K562 (cell line): ENCODE results near the gene FAM174C. TPM values are rescaled to one million over a fixed set of nuclear protein-coding genes. Genes with fewer than 3 reads are reported as not detected.

Source experiments
- BCOR ChIP-seq: fragments of 450-650 bp; IDR thresholded peaks from 2 replicates; pipeline ENCODE4 v1.6.1; 2016
- CTCF ChIP-seq, 3 experiments: IDR thresholded peaks in 2 of 3; conservative IDR thresholded peaks in 1 of 3; 2 replicates each; pipeline ENCODE4 v1.5.1; 2011 to 2012; ENCODE audit warnings: low read length in 3 of 3, mild to moderate bottlenecking in 3 of 3, control low read depth in 2 of 3, improper control_type of control experiment in 1 of 3, inconsistent platforms in 1 of 3, low read depth in 1 of 3, mixed read lengths in 1 of 3, moderate library complexity in 1 of 3; ENCODE audit not compliant: insufficient read depth in 2 of 3
- CXXC5 ChIP-seq: fragments of 250-450 bp; sonication (Bioruptor Pico); IDR thresholded peaks from 2 replicates; pipeline ENCODE4 v1.8.0; 2022; ENCODE audit warnings: inconsistent platforms, mild to moderate bottlenecking, moderate library complexity
- FOSL1 ChIP-seq: fragments of 200-800 bp; sonication (Bioruptor generic); conservative IDR thresholded peaks from 2 replicates; pipeline ENCODE4 v1.6.1; 2016; ENCODE audit warnings: missing genetic modification characterization, missing compliant biosample characterization
- GATAD2A ChIP-seq: fragments of 450-650 bp; IDR thresholded peaks from 2 replicates; pipeline ENCODE4 v1.6.1; 2017
- HNRNPL ChIP-seq: fragments of 200-400 bp; formaldehyde crosslinking; IDR thresholded peaks from 2 replicates; pipeline ENCODE4 v1.6.1; 2017; ENCODE audit warnings: low read depth, mild to moderate bottlenecking, low read length
- NFRKB ChIP-seq: fragments of 450-650 bp; IDR thresholded peaks from 2 replicates; pipeline ENCODE4 v1.6.1; 2016; ENCODE audit warnings: low read depth
- NONO ChIP-seq, 2 experiments: fragments of 200-400 bp in 1 of 2; fragments of 450-650 bp in 1 of 2; formaldehyde crosslinking in 1 of 2; IDR thresholded peaks; 2 replicates each; pipeline ENCODE4 v1.6.1; 2017; ENCODE audit warnings: low read depth in 2 of 2, mild to moderate bottlenecking in 2 of 2, moderate library complexity in 2 of 2, low read length in 1 of 2
- RB1 ChIP-seq: fragments of 450-650 bp; IDR thresholded peaks from 2 replicates; pipeline ENCODE4 v1.6.1; 2017; ENCODE audit warnings: low read depth, mild to moderate bottlenecking
- STAG1 ChIP-seq: sonication (generic); formaldehyde crosslinking; IDR thresholded peaks from 2 replicates; pipeline ENCODE4 v1.5.0; 2020; ENCODE audit warnings: missing genetic modification reagents, borderline replicate concordance
- ZFP91 ChIP-seq: sonication (generic); formaldehyde crosslinking; IDR thresholded peaks from 2 replicates; pipeline ENCODE4 v1.8.0; 2022; ENCODE audit warnings: mild to moderate bottlenecking, missing genetic modification reagents
- ZFX ChIP-seq: sonication (generic); formaldehyde crosslinking; IDR thresholded peaks from 2 replicates; pipeline ENCODE4 v1.8.0; 2022; ENCODE audit warnings: mild to moderate bottlenecking, missing genetic modification reagents, moderate library complexity
- polyA plus RNA-seq, 8 experiments: library from polyadenylated mRNA; depleted of rRNA in 4 of 8; stranded (reverse) in 5 of 8; unstranded in 3 of 8; fragments of >200 nt; fragmentation: Nextera tagmentation in 2 of 8; fragmentation: Illumina TruSeq in 1 of 8; extraction: Ambion mirVana in 2 of 8; extraction: Trizol in 1 of 8; gene quantifications; 2 replicates each; pipeline versions ENCODE4 v1.2.1 to v1.2.3, GENCODE V29; 2011 to 2014; ENCODE audit warnings: inconsistent platforms in 1 of 8, missing spikeins in 1 of 8
- total RNA-seq, 7 experiments: library from RNA; depleted of rRNA in 6 of 7; stranded (reverse); fragments of >200 nt in 6 of 7; fragmentation: Illumina TruSeq in 2 of 7; extraction: Trizol in 2 of 7; gene quantifications; 2 replicates each; pipeline versions ENCODE4 v1.2.1 to v1.2.3, GENCODE V29; 2011 to 2021; ENCODE audit warnings: low replicate concordance in 1 of 7

Gene FAM174C
- total and polyA plus RNA-seq, 9 of the 15 experiments (the other 6 are each of a cell fraction or from before 2014, with no cell fraction given): 0.66 to 89.6 (median 20.3) TPM

DNA sequence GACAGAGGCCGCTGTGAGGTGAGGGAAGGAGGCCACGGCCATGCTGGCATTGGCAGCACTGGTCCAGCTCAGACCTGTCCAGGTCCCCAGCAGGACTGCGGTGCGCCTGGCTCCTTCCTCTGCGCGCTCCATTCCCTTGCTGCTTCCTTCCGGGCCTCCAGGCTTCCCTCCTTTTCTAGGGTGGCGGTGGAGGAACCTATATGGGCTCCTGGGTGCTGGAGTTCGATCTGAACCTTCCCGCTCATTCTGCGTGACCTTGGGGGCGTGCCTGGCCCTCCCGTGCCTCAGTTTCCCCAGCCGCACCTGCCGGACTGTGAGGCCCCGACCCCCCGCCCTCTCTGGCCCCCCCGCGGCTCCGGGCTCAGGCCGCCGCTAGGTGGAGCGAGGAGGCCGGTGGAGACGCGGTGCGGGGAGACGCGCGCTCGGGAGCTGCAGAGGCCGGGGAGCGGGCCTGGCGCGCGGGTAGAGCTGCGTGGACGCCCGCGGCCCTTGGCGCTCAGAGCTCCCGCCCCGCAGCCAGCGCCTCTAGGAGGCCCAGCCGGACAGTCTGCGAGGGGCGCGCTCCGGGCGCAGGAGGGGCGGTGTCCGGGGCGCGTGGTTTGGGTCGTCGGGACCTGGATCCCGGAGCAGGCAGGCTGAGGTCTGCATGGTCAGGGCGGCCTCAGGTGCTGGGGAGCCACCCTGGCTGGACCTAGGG lies 40.3 kb downstream of the FAM174C start (continued):
- TF ChIP-seq GATAD2A (peak; percentile 76; the same call in 1 of the 2 replicates), STAG1 (CRISPR knock-in tag) (peak; percentile 13; the same call in 1 of the 2 replicates), ZFP91 (CRISPR knock-in tag) (no peak), CXXC5 (CRISPR knock-in tag) (peak; percentile 72), NONO (IDR thresholded peaks at IDR 0.05; ENCODE audit: low read depth in 2 of 2, low read length in 1 of 2) (peak in 1 of 2 experiments; percentile 80; a peak in 1 of 4 replicates), HNRNPL (no peak), FOSL1 (no peak), NFRKB (no peak), CTCF (IDR thresholded peaks at IDR 0.05 in 2 of 3, conservative IDR thresholded peaks at IDR 0.05 in 1 of 3; ENCODE audit: insufficient read depth in 2 of 3, low read depth in 1 of 3, low read length in 3 of 3) (peak; percentile 70 to 89 (median 80)), ZFX (CRISPR knock-in tag) (peak; percentile 72), BCOR (peak; percentile 93), RB1 (peak; percentile 95)
